Neural progenitor cell (in vitro differentiated cells): ENCODE measurements around the gene ARFGAP3.

ENCODE experiments used
- EZH2 ChIP-seq: fragments of 200-600 bp; sonication (generic); IDR thresholded peaks from 2 replicates; pipeline ENCODE4 v1.6.1; 2017; ENCODE audit warnings: antibody characterized with exemption, mild to moderate bottlenecking, moderate library complexity
- EZH2phosphoT487 ChIP-seq: fragments of 200-600 bp; sonication (generic); IDR thresholded peaks from 2 replicates; pipeline ENCODE4 v1.6.1; 2017; ENCODE audit warnings: antibody characterized with exemption
- TF ChIP-seq, protein P1 (sequence below): fragments of 200-600 bp; sonication (generic); IDR thresholded peaks from 2 replicates; pipeline ENCODE4 v1.5.1; 2017; ENCODE audit warnings: antibody characterized with exemption, mild to moderate bottlenecking

DNA sequence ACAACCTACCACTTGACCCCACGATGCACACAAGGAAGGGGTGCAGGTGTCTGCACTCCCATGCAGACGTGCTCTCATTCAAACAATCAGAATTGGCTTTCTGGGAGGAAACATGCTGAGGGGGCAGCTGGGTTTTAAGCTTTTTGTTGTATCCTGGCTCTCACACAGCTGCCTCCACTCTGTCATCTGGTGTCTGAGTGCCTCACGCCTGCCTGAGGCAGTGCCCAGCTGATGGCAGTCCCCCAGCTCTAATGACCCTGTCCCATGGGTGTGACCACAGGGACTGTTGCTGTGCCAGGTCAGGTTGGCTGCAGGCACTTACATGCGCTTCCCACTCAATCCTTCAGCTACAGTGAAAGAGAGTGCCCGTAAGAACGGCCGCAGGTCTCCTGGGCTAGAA, 53.7 kb downstream of the ARFGAP3 start:
- TF ChIP-seq, protein P1, sequence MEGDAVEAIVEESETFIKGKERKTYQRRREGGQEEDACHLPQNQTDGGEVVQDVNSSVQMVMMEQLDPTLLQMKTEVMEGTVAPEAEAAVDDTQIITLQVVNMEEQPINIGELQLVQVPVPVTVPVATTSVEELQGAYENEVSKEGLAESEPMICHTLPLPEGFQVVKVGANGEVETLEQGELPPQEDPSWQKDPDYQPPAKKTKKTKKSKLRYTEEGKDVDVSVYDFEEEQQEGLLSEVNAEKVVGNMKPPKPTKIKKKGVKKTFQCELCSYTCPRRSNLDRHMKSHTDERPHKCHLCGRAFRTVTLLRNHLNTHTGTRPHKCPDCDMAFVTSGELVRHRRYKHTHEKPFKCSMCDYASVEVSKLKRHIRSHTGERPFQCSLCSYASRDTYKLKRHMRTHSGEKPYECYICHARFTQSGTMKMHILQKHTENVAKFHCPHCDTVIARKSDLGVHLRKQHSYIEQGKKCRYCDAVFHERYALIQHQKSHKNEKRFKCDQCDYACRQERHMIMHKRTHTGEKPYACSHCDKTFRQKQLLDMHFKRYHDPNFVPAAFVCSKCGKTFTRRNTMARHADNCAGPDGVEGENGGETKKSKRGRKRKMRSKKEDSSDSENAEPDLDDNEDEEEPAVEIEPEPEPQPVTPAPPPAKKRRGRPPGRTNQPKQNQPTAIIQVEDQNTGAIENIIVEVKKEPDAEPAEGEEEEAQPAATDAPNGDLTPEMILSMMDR, result no peak
- TF ChIP-seq EZH2, result no peak
- TF ChIP-seq EZH2phosphoT487, result no peak
